H1 (cell line): Measurements from ENCODE around the gene NHERF2.

Experiments used
- BRCA1 ChIP-seq: IDR thresholded peaks from 2 replicates; pipeline ENCODE4 v1.6.1; 2012; ENCODE audit warnings: low read depth, low read length, improper control_type of control experiment
- CHD2 ChIP-seq: IDR thresholded peaks from 2 replicates; pipeline ENCODE4 v1.6.1; 2012; ENCODE audit warnings: low read length, improper control_type of control experiment
- CREB1 ChIP-seq: IDR thresholded peaks from 2 replicates; pipeline ENCODE4 v1.6.1; 2012; ENCODE audit warnings: inconsistent platforms
- EP300 ChIP-seq, 2 experiments: IDR thresholded peaks; 1 replicate in 1 of 2; 2 replicates in 1 of 2; pipeline ENCODE4 v1.6.1; 2011 to 2012; ENCODE audit warnings: low read depth in 2 of 2, low read length in 2 of 2, mild to moderate bottlenecking in 2 of 2, borderline replicate concordance in 1 of 2, inconsistent platforms in 1 of 2, moderate library complexity in 1 of 2
- EZH2 ChIP-seq: fragments of 200-600 bp; sonication (generic); IDR thresholded peaks from 2 replicates; pipeline ENCODE4 v1.7.1; 2012; ENCODE audit warnings: low read depth, mild to moderate bottlenecking, moderate library complexity, low read length, inconsistent platforms; ENCODE audit not compliant: severe bottlenecking
- HDAC2 ChIP-seq, 2 experiments: fragments of 300-600 bp in 1 of 2; sonication (generic) in 1 of 2; IDR thresholded peaks; 2 replicates each; pipeline ENCODE4 v1.6.1; 2011 to 2012; ENCODE audit warnings: low read depth in 2 of 2, low read length in 2 of 2, mild to moderate bottlenecking in 2 of 2, moderate library complexity in 2 of 2, borderline replicate concordance in 1 of 2, inconsistent platforms in 1 of 2
- POLR2A ChIP-seq, 2 experiments: IDR thresholded peaks; 1 replicate in 1 of 2; 2 replicates in 1 of 2; pipeline ENCODE4 v1.6.1; 2011; ENCODE audit warnings: low read depth in 2 of 2, low read length in 2 of 2, mild to moderate bottlenecking in 2 of 2; ENCODE audit errors: control extremely low read depth in 1 of 2
- POLR2AphosphoS5 ChIP-seq: IDR thresholded peaks from 2 replicates; pipeline ENCODE4 v1.6.1; 2011; ENCODE audit warnings: low read depth, low read length
- SUZ12 ChIP-seq: fragments of 200-600 bp; sonication (generic); IDR thresholded peaks from 2 replicates; pipeline ENCODE4 v1.6.1; 2012; ENCODE audit warnings: mild to moderate bottlenecking, inconsistent platforms, low read length, moderate library complexity, mixed read lengths
- TF ChIP-seq, protein P1 (sequence below), 3 experiments: IDR thresholded peaks; 1 replicate in 2 of 3; 2 replicates in 1 of 3; pipeline versions ENCODE4 v1.5.1 to v1.6.1; 2011; ENCODE audit warnings: low read length in 3 of 3, mild to moderate bottlenecking in 3 of 3, inconsistent platforms in 2 of 3, low read depth in 1 of 3, moderate library complexity in 1 of 3; ENCODE audit not compliant: insufficient read depth in 1 of 3; ENCODE audit errors: control extremely low read depth in 1 of 3
- TF ChIP-seq, protein P2 (sequence below): IDR thresholded peaks from 2 replicates; pipeline ENCODE4 v1.6.1; 2012; ENCODE audit warnings: low read length, inconsistent platforms
- TF ChIP-seq, protein P3 (sequence below): IDR thresholded peaks from 2 replicates; pipeline ENCODE4 v1.6.1; 2011; ENCODE audit warnings: low read length, improper control_type of control experiment

DNA sequence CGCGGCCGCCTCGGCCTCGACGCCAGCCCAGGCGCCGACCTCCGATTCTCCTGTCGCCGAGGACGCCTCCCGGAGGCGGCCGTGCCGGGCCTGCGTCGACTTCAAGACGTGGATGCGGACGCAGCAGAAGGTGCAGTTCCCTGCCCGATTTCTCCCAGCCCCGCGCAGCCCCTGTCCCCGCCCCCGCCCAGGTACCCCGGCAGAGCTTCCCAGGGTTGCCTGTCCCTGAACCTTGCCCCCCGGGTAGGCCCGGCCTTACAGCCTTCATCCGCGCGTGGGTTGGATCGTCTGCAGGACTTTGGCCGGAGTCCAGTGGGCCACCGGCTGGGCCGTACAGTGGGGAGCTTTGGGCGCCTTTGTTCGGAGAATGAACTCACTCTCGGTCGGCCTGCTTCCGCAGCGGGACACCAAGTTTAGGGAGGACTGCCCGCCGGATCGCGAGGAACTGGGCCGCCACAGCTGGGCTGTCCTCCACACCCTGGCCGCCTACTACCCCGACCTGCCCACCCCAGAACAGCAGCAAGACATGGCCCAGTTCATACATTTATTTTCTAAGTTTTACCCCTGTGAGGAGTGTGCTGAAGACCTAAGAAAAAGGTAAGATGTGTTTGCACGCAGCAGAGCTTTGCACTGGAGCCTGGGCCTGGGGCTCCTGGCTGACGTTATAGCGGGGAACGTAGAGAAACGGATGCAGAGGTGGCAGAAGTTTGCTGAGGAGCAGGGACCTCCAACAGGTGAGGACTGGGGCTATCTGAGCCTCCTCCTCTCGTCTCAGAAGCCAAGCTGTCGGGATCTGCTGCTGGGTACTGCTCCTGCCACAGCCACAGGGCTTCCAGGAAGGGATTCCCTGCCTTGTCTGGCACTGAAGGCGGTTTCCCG, 42.1 kb upstream of the NHERF2 start:
- TF ChIP-seq, protein P1, sequence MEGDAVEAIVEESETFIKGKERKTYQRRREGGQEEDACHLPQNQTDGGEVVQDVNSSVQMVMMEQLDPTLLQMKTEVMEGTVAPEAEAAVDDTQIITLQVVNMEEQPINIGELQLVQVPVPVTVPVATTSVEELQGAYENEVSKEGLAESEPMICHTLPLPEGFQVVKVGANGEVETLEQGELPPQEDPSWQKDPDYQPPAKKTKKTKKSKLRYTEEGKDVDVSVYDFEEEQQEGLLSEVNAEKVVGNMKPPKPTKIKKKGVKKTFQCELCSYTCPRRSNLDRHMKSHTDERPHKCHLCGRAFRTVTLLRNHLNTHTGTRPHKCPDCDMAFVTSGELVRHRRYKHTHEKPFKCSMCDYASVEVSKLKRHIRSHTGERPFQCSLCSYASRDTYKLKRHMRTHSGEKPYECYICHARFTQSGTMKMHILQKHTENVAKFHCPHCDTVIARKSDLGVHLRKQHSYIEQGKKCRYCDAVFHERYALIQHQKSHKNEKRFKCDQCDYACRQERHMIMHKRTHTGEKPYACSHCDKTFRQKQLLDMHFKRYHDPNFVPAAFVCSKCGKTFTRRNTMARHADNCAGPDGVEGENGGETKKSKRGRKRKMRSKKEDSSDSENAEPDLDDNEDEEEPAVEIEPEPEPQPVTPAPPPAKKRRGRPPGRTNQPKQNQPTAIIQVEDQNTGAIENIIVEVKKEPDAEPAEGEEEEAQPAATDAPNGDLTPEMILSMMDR (IDR thresholded peaks at IDR 0.05; ENCODE audit: control extremely low read depth in 1 of 3, insufficient read depth in 1 of 3, low read depth in 1 of 3, low read length in 3 of 3), result no peak
- TF ChIP-seq POLR2AphosphoS5, result no peak
- TF ChIP-seq, protein P2, sequence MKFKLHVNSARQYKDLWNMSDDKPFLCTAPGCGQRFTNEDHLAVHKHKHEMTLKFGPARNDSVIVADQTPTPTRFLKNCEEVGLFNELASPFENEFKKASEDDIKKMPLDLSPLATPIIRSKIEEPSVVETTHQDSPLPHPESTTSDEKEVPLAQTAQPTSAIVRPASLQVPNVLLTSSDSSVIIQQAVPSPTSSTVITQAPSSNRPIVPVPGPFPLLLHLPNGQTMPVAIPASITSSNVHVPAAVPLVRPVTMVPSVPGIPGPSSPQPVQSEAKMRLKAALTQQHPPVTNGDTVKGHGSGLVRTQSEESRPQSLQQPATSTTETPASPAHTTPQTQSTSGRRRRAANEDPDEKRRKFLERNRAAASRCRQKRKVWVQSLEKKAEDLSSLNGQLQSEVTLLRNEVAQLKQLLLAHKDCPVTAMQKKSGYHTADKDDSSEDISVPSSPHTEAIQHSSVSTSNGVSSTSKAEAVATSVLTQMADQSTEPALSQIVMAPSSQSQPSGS, result no peak
- TF ChIP-seq EP300 (IDR thresholded peaks at IDR 0.05; ENCODE audit: borderline replicate concordance in 1 of 2, low read depth in 2 of 2, low read length in 2 of 2), result no peak
- no peak for TF ChIP-seq HDAC2 (IDR thresholded peaks at IDR 0.05; ENCODE audit: borderline replicate concordance in 1 of 2, low read depth in 2 of 2, low read length in 2 of 2)
- TF ChIP-seq, protein P3, sequence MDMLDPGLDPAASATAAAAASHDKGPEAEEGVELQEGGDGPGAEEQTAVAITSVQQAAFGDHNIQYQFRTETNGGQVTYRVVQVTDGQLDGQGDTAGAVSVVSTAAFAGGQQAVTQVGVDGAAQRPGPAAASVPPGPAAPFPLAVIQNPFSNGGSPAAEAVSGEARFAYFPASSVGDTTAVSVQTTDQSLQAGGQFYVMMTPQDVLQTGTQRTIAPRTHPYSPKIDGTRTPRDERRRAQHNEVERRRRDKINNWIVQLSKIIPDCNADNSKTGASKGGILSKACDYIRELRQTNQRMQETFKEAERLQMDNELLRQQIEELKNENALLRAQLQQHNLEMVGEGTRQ, result no peak
- TF ChIP-seq CHD2, result no peak
- no peak for TF ChIP-seq SUZ12
- no peak; a peak in 1 of 3 replicates for TF ChIP-seq POLR2A (IDR thresholded peaks at IDR 0.05; ENCODE audit: control extremely low read depth in 1 of 2, low read depth in 2 of 2, low read length in 2 of 2)
- no peak for TF ChIP-seq CREB1
- TF ChIP-seq EZH2, result no peak
- no peak for TF ChIP-seq BRCA1
